DMS53 treated with DMSO at 0.1 percent for 48 hours (cell line): ENCODE data around the gene NDRG2.
"Not testable (repeated sequence)": the region's sequence is repeated elsewhere in the genome, so short reads cannot be mapped to it uniquely, and the experiment has no call there.

Experiments used
- DNase-seq: peaks from one replicate; lab custom pipeline; 2025; ENCODE audit not compliant: unreplicated experiment; lab: John Stamatoyannopoulos, UW

NDRG2 gene

GRCh38 chr14:21056520-21057163 is 31.8 kb upstream of the NDRG2 start:
- no peak for DNase-seq

- no peak for DNase-seq
Observed at GRCh38 chr14:21055432-21056117, 30.7 kb upstream of the NDRG2 start.

- no peak for DNase-seq
Observed at GRCh38 chr14:21054768-21055145, 29.9 kb upstream of the NDRG2 start.

GRCh38 chr14:21054123-21054767 is 29.4 kb upstream of the NDRG2 start:
- no peak for DNase-seq

GRCh38 chr14:21053184-21054122 is 28.6 kb upstream of the NDRG2 start:
- no peak for DNase-seq

- no peak for DNase-seq
Observed at GRCh38 chr14:21050597-21050996, 25.7 kb upstream of the NDRG2 start.

GRCh38 chr14:21049271-21049673 is 24.4 kb upstream of the NDRG2 start:
- no peak for DNase-seq

- no peak for DNase-seq
Observed at GRCh38 chr14:21048638-21049037, 23.8 kb upstream of the NDRG2 start.

GRCh38 chr14:21047378-21047781 is 22.5 kb upstream of the NDRG2 start:
- no peak for DNase-seq

GRCh38 chr14:21043974-21044618 is 19.2 kb upstream of the NDRG2 start:
- no peak for DNase-seq

- DNase-seq: no peak
Observed at GRCh38 chr14:21043387-21043973, 18.6 kb upstream of the NDRG2 start.

GRCh38 chr14:21042918-21043317 is 18.1 kb upstream of the NDRG2 start:
- DNase-seq: no peak

- no peak for DNase-seq
Observed at GRCh38 chr14:21041676-21042433, 17.0 kb upstream of the NDRG2 start, which contains the start of gene RNASE7. Gene RNASE7, plus strand, starts transcription at chr14:21042362. Its CDS starts 631 bp downstream, at chr14:21042993.

- DNase-seq: not testable (repeated sequence)
Observed at GRCh38 chr14:21040941-21041340, 16.1 kb upstream of the NDRG2 start.

GRCh38 chr14:21040370-21040925 is 15.6 kb upstream of the NDRG2 start:
- DNase-seq: no peak

- peak; percentile 6 for DNase-seq
Observed at GRCh38 chr14:21039585-21040369, 14.9 kb upstream of the NDRG2 start.

- DNase-seq: peak; percentile 25
Observed at GRCh38 chr14:21038441-21039422, 13.9 kb upstream of the NDRG2 start.
